GM18499 (cell line): ENCODE measurements around the gene CARMIL1.

Experiments
- ATAC-seq: cut with Tn5 transposase; IDR thresholded peaks from one replicate; pipeline ENCODE4 v1.9.1; 2021; ENCODE audit warnings: moderate number of reproducible peaks; ENCODE audit not compliant: insufficient read depth, unreplicated experiment

CARMIL1 gene

GRCh38 chr6:25278914-25279747 lies at the start of gene CARMIL1:
TSS of gene CARMIL1 (plus strand) at chr6:25279374. CDS start at chr6:25279796, 422 bp downstream.
- ATAC-seq, result no peak

GRCh38 chr6:25229671-25230321 lies 49.4 kb upstream of the CARMIL1 start:
- no peak for ATAC-seq

- ATAC-seq, result no peak
Observed at GRCh38 chr6:25232479-25232878, 46.7 kb upstream of the CARMIL1 start.

DNA sequence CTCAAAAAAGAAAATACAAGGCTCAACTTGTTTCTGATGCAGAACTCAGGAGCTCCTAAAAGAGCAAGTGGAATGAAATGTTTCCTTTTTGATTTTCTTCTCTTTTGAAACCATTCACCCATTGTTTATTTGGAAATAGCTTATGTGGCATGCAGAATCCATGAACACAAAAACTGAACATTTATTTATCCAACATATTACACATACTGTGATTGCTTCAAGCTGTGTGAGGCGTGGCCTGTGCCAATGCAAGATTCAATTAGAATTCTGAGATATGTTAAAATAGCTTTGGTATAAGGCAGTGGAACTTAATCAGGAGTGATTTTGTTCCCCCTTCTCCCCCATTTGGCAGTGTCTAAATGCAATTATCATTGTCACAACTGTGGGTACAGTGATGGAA lies 45.9 kb upstream of the CARMIL1 start:
- no peak for ATAC-seq

GRCh38 chr6:25237579-25237978 lies 41.6 kb upstream of the CARMIL1 start:
- no peak for ATAC-seq

DNA sequence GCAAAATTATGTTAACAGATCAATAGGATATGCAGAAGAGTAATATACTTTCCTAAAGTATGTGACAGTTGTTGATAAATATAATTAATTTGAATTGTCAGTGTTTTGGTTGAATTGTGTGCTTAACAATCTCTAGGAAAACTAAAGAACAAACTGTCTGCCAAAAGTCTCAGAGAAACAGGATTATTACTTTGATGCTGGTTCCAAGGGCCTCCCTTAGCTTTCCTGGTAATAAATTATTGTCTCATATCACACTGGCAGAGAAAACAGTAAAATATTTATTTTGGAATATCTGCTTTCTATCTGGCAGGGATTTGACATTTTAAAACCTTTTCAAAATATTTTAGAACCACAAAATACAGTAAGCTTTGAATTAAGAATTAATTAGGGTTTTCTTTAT lies 40.1 kb upstream of the CARMIL1 start:
- ATAC-seq, result no peak

DNA sequence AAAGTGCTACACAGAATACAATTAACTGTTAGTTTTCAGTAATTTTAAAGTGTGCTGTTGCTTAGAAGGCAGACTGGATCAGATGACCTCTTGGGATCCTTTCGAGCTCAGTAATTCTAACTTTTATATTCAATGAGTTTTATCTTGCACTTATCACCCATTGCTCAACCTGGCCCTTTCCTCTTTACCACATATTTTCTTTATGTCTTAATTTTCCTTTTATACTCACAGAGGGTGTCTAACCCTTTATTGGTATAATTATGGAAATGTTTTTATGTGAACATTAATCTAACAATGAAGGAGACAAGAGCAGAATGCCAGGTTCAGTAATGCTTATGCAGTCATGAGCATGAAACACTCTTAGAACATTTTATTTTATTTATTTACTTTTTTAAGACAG lies 39.7 kb upstream of the CARMIL1 start:
- ATAC-seq, result no peak

- no peak for ATAC-seq
Observed at GRCh38 chr6:25242567-25242966, 36.6 kb upstream of the CARMIL1 start.

DNA sequence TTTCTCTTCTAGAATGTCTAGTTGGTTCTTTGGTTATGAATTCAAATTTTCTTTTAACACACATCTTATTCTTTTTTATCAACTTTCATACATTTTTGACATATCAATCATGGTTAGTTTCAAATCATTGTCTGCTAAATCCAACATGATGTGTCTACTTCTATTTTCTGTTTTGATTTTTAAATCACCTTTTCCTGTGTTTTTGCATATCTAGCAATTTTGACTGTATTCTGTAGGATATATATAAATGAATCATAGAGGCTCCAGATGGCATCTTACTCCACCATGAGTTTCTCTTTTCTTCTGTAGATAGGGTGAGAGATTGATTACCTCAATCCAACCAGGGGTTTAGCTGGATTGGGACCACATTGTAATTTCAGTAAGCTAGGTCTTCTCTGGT lies 34.3 kb upstream of the CARMIL1 start:
- ATAC-seq, result no peak

DNA sequence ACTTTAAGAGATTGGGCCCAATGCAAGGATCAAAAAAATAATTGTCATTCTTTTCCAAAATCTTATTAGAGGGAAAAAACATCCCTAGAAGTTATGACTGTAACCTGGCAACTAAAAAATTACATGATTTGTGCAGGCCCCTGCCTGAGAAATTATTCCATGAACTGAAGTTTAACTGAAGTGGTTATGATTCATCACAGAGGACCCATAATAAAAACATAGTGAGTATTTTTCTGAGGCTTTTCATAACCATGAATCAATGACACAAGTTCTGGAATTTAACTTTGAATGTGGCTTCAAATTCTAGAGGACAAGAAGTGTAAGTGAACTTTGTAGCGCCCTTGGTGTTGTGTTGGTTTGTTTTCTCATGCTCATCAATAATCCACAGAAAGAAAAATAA lies 31.1 kb upstream of the CARMIL1 start:
- ATAC-seq, result no peak

- no peak for ATAC-seq
Observed at GRCh38 chr6:25249133-25249532, 30.0 kb upstream of the CARMIL1 start.

DNA sequence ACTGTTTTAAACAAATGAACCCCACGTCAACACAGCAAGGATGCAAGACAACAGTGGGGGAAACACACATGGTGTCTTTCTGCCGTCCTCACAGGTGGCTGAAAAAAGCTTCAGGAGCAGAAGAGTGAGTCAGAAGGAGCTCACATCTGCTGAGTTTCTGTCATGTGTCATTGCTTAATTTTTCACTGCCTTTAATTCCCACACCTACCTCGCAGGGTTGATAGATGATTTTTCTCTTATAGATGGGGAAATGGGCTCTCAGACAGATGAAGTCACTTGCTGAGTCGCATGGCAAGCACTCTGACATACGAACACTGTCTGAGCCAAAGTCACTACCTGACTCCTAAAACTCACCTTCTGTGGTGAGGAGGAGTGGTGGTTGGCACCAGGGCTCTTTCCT lies 28.3 kb upstream of the CARMIL1 start:
- ATAC-seq, result peak; percentile 57

- no peak for ATAC-seq
Observed at GRCh38 chr6:25251426-25251825, 27.7 kb upstream of the CARMIL1 start.

GRCh38 chr6:25253351-25253750 lies 25.8 kb upstream of the CARMIL1 start:
- no peak for ATAC-seq

- ATAC-seq, result no peak
Observed at GRCh38 chr6:25254671-25255070, 24.5 kb upstream of the CARMIL1 start.

- ATAC-seq, result no peak
Observed at GRCh38 chr6:25257686-25258348, 21.4 kb upstream of the CARMIL1 start.

DNA sequence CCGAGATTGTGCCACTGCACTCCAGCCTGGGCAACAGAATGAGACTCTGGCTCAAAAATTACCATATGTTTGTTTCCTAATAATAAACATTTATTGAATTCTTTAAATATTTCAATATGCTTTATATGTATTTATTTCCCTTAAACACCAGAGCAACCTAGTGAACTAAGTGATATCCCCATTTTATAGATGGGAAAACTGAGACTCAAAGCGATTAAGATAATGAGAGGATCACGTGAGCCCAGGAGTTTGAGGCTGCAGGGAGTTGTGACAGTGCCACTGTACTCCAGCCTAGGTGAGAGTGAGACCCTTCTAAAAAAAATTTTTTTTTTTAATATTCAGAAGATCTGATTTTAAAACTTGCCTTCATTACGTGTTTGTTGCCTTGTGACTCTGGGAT lies 19.4 kb upstream of the CARMIL1 start:
- no peak for ATAC-seq

DNA sequence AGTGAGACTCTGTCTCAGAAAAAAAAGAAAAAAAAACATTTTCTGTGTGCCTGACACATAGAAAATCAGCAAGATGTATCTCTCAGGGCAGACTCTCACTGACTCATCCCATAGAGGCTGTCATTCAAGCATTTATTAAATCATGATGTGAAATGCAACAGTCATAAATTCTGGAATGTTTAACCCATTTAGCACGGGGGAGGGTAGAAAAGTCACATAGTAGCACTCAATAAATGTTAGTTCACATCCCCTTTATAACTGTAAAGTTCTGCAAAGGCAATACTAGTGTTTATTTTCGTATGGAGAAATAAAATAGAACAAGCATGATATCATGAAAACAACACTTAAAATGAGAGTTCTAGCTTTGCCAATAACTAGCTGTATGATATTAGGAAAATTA lies 15.5 kb upstream of the CARMIL1 start:
- no peak for ATAC-seq

GRCh38 chr6:25266456-25267100 lies 12.6 kb upstream of the CARMIL1 start:
- ATAC-seq, result no peak

- no peak for ATAC-seq
Observed at GRCh38 chr6:25267662-25268061, 11.5 kb upstream of the CARMIL1 start.

DNA sequence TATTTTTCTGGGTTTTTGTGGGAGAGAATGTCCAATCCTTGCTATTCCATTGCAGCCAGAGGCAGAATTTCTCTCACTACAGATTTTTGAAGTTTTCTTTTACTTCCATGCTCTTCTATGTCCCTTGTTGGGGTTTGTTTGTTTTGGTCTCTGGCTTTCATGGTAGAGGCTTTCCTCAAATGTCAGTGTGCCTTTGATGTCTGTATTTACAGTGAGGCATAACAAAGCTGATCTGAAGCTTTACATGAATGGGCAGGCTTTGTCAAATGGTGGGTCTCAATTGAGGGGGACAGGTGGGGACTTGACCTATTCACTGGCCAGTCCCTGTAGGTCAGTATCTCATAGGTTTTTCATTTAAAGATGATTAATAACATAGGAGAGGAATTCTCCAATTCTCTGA lies 8.6 kb upstream of the CARMIL1 start:
- ATAC-seq, result no peak
